NCI-H2171 treated with DMSO at 0.1 percent for 48 hours (cell line): ENCODE data around the gene FDXACB1.

Experiments used
- DNase-seq: peaks from one replicate; lab custom pipeline; 2025; lab: John Stamatoyannopoulos, UW

Gene FDXACB1

GRCh38 chr11:111843661-111844060 lies 35.3 kb downstream of the FDXACB1 start:
- no peak for DNase-seq

GRCh38 chr11:111841370-111842053 lies 37.5 kb downstream of the FDXACB1 start:
- peak; percentile 83 for DNase-seq

GRCh38 chr11:111840143-111840542 lies 38.8 kb downstream of the FDXACB1 start:
- no peak for DNase-seq

- DNase-seq: no peak
Measured at GRCh38 chr11:111838054-111838453, 40.9 kb downstream of the FDXACB1 start.

GRCh38 chr11:111837366-111837891 lies 41.5 kb downstream of the FDXACB1 start:
- no peak for DNase-seq

- no peak for DNase-seq
Measured at GRCh38 chr11:111836721-111837120, 42.2 kb downstream of the FDXACB1 start.

GRCh38 chr11:111836162-111836561 lies 42.8 kb downstream of the FDXACB1 start:
- no peak for DNase-seq

GRCh38 chr11:111835665-111836064 lies 43.3 kb downstream of the FDXACB1 start:
- no peak for DNase-seq

GRCh38 chr11:111834432-111835163 lies 44.4 kb downstream of the FDXACB1 start:
- no peak for DNase-seq

- peak; percentile 49 for DNase-seq
Measured at GRCh38 chr11:111833524-111833923, 45.4 kb downstream of the FDXACB1 start.

- DNase-seq: no peak
Measured at GRCh38 chr11:111829185-111829968, 49.6 kb downstream of the FDXACB1 start.

GRCh38 chr11:111826322-111826950 lies 52.5 kb downstream of the FDXACB1 start:
- DNase-seq: peak; percentile 46
